Choroid plexus epithelial cell (primary cell): Measurements from ENCODE around the gene POLA1.

Source experiments
- DNase-seq: peaks from one replicate; pipeline ENCODE4 v3.0.0-alpha.2; 2010; ENCODE audit warnings: low read depth
- H3K4me3 ChIP-seq: 2 replicates; pipeline ENCODE4 v1.5.1; 2011; ENCODE audit warnings: low read depth, mild to moderate bottlenecking, control low read depth, low read length, moderate library complexity
- CTCF ChIP-seq: conservative IDR thresholded peaks from 2 replicates; pipeline ENCODE4 v1.5.1; 2011; ENCODE audit warnings: low read depth, mild to moderate bottlenecking, control low read depth, inconsistent platforms, low read length, moderate library complexity

The POLA1 gene

GRCh38 chrX:25010784-25011588 lies 317.3 kb downstream of the POLA1 start:
- no peak for DNase-seq
- no peak overlapping the region for H3K4me3 ChIP-seq
- TF ChIP-seq CTCF = no peak

- no peak overlapping the region for H3K4me3 ChIP-seq
Measured at GRCh38 chrX:25011589-25012432, 318.1 kb downstream of the POLA1 start.

GRCh38 chrX:25012433-25012735 lies 318.7 kb downstream of the POLA1 start:
- TF ChIP-seq CTCF = no peak
- no peak for DNase-seq
- H3K4me3 ChIP-seq = no peak overlapping the region

More at GRCh38 chrX:25011589-25012432, 318.1 kb downstream of the POLA1 start:
- no peak for TF ChIP-seq CTCF
- no peak for DNase-seq

GRCh38 chrX:25012793-25013631 lies 319.3 kb downstream of the POLA1 start:
- TF ChIP-seq CTCF = no peak
- DNase-seq = no peak
- H3K4me3 ChIP-seq = no peak overlapping the region

- no peak for TF ChIP-seq CTCF
- H3K4me3 ChIP-seq = no peak overlapping the region
- DNase-seq = no peak
Measured at GRCh38 chrX:25013632-25014365, 320.1 kb downstream of the POLA1 start.

GRCh38 chrX:25014366-25014838 lies 320.7 kb downstream of the POLA1 start:
- DNase-seq = no peak
- TF ChIP-seq CTCF = no peak
- H3K4me3 ChIP-seq = no peak overlapping the region
